HL-60 (cell line): ENCODE measurements around the gene TMC8.

ENCODE experiments used
- POLR2AphosphoS5 ChIP-seq: IDR thresholded peaks from 2 replicates; pipeline ENCODE4 v1.6.1; 2012; ENCODE audit warnings: low read depth
- SPI1 ChIP-seq: IDR thresholded peaks from 2 replicates; pipeline ENCODE4 v1.6.1; 2012; ENCODE audit warnings: low read depth, mild to moderate bottlenecking, borderline replicate concordance
- TF ChIP-seq, protein P1 (sequence below): IDR thresholded peaks from one replicate; pipeline ENCODE4 v1.5.1; 2011; ENCODE audit warnings: low read length, control low read depth, inconsistent platforms; ENCODE audit not compliant: insufficient read depth
- TF ChIP-seq, protein P2 (sequence below): IDR thresholded peaks from 2 replicates; pipeline ENCODE4 v1.6.1; 2012; ENCODE audit warnings: low read depth; ENCODE audit not compliant: insufficient replicate concordance

DNA sequence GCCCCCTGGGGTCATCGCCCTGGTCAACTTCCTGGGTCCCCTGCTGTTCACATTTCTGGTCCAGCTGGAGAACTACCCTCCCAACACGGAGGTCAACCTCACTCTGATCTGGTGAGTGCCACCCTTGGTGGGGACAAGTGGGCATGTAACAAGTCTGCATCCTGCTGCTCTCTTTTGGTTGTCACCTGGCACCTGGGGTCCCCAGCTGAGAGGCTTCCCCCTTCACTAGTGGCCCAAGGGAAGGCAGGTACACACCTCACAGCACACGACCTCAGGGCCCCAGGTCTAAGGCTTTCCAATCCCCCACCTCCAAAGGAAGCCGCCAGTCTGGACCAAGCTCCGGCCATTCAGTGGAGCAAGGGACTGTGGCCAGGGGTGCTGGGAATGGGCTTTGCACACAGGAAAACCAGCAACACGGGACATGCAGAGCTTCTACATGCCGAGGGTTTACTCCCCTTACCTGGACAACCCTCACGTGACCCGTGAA is 4.4 kb downstream of the TMC8 start:
- TF ChIP-seq, protein P1, sequence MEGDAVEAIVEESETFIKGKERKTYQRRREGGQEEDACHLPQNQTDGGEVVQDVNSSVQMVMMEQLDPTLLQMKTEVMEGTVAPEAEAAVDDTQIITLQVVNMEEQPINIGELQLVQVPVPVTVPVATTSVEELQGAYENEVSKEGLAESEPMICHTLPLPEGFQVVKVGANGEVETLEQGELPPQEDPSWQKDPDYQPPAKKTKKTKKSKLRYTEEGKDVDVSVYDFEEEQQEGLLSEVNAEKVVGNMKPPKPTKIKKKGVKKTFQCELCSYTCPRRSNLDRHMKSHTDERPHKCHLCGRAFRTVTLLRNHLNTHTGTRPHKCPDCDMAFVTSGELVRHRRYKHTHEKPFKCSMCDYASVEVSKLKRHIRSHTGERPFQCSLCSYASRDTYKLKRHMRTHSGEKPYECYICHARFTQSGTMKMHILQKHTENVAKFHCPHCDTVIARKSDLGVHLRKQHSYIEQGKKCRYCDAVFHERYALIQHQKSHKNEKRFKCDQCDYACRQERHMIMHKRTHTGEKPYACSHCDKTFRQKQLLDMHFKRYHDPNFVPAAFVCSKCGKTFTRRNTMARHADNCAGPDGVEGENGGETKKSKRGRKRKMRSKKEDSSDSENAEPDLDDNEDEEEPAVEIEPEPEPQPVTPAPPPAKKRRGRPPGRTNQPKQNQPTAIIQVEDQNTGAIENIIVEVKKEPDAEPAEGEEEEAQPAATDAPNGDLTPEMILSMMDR, result no peak
- TF ChIP-seq, protein P2, sequence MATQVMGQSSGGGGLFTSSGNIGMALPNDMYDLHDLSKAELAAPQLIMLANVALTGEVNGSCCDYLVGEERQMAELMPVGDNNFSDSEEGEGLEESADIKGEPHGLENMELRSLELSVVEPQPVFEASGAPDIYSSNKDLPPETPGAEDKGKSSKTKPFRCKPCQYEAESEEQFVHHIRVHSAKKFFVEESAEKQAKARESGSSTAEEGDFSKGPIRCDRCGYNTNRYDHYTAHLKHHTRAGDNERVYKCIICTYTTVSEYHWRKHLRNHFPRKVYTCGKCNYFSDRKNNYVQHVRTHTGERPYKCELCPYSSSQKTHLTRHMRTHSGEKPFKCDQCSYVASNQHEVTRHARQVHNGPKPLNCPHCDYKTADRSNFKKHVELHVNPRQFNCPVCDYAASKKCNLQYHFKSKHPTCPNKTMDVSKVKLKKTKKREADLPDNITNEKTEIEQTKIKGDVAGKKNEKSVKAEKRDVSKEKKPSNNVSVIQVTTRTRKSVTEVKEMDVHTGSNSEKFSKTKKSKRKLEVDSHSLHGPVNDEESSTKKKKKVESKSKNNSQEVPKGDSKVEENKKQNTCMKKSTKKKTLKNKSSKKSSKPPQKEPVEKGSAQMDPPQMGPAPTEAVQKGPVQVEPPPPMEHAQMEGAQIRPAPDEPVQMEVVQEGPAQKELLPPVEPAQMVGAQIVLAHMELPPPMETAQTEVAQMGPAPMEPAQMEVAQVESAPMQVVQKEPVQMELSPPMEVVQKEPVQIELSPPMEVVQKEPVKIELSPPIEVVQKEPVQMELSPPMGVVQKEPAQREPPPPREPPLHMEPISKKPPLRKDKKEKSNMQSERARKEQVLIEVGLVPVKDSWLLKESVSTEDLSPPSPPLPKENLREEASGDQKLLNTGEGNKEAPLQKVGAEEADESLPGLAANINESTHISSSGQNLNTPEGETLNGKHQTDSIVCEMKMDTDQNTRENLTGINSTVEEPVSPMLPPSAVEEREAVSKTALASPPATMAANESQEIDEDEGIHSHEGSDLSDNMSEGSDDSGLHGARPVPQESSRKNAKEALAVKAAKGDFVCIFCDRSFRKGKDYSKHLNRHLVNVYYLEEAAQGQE, result no peak
- TF ChIP-seq POLR2AphosphoS5 (no peak), SPI1 (no peak)
